Right renal cortex interstitium (tissue), 3 donors: ENCODE data around the gene NKD1. TPM values are rescaled to one million over a fixed set of nuclear protein-coding genes. Genes with fewer than 3 reads are reported as not detected.

Source experiments
- DNase-seq, 3 donors: peaks; one replicate each; pipeline ENCODE4 v3.0.0-alpha.2; 2013; ENCODE audit warnings: low read depth in 3 of 3, low spot score in 2 of 3
- polyA plus RNA-seq, 3 donors: library from polyadenylated mRNA; unstranded; fragments of 120-200 nt; gene quantifications; one replicate each; pipeline ENCODE4 v1.2.1, GENCODE V29; 2013; ENCODE audit not compliant: insufficient read length in 3 of 3

Gene NKD1
- polyA plus RNA-seq, 3 donors = 9.3 to 11.2 (median 10.4) TPM

DNA sequence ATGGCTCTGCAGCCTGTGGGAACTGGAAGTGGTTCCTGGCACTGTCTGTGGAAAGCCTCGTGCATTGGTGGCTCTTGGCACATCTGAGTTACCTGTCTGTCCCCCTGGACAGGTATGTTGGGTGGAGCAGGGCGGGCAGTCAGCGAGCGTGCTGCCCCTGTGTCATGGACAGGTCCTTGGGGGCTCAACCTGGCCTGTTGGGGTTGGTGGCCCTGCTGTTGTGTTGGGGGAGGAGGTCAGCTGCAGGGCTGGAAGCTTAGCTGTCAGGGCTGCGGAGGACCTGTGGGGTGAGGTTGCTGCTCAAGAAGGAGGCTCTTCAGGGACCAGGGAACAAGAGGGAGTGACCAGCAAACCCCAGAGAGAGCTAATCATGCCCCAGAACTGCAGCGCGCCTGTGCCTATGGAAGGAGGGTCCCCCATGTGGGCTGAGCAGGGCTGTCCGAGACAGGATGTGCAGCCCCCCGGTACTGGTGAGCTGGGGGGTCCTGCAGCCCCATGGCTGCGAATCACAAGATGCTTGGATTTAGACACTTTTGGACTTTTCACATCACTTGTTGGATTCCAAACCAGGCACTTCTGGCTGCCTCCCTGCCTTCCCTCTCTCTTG lies 7.2 kb downstream of the NKD1 start:
- DNase-seq = no peak

GRCh38 chr16:50555952-50556673 lies 7.9 kb downstream of the NKD1 start:
- no peak for DNase-seq

DNA sequence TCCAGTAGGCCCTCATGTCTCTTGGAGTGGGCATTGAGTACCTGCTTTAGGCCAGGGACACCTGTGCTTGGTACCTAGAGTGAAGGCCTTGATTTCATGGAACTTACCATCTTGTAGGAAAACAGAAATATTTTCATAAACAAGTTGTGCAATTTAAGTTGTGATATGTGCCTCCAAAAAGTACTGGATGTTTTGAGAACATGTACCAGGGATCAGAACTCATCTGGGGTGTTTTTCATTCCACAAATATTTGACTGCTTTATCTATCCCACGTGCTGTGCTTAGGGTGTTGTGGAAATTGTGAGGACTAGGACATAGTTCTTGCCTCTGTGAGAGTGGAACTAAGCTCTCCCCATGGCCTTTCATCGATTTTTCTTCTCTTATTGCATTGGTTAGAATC lies 8.8 kb downstream of the NKD1 start:
- no peak for DNase-seq

DNA sequence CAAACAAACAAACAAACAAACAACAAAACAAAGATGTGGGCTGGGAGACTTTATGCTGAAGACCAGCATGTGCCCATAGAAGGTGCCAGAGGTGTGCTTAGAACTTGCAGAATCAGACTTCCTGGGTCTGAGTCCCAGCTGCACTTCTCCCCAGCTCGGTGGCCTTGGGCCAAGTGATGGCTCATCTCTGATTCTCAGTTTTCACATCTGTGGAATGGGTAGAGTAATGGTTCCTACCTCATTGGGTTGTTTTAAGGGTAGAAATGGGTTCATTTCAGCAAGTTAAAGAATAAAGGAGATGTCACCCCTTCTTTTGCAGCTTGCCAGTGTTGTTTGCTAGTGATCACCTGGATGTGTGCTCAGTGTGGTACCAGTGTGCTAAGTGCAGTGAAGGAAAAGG lies 10.7 kb downstream of the NKD1 start:
- no peak for DNase-seq

GRCh38 chr16:50559342-50559741 lies 11.1 kb downstream of the NKD1 start:
- no peak for DNase-seq

GRCh38 chr16:50559804-50560514 lies 11.8 kb downstream of the NKD1 start:
- no peak for DNase-seq

- no peak for DNase-seq
Observed at GRCh38 chr16:50560903-50561863, 13.0 kb downstream of the NKD1 start.

- DNase-seq = no peak
Observed at GRCh38 chr16:50562657-50563056, 14.5 kb downstream of the NKD1 start.

- no peak for DNase-seq
Observed at GRCh38 chr16:50563989-50564388, 15.8 kb downstream of the NKD1 start.

DNA sequence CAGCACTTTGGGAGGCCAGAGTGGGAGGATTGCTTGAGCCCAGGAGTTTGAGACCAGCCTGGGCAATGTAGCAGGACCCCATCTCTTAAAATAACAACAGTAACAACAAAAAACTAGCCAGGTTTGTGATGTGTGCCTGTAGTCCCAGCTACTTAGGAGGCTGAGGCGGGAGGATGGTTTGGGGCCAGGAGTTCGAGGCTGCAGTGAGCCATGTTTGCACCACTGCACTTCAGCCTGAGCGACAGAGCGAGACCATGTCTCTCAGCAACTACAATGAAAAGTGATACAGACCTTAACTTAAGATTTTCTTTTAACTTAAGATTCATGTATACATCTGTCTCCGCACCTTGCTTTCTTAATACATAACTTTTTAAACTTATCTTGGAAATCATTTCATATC lies 17.2 kb downstream of the NKD1 start:
- no peak for DNase-seq

- no peak for DNase-seq
Observed at GRCh38 chr16:50566014-50566962, 18.1 kb downstream of the NKD1 start.

- no peak for DNase-seq
Observed at GRCh38 chr16:50567651-50568050, 19.5 kb downstream of the NKD1 start.

DNA sequence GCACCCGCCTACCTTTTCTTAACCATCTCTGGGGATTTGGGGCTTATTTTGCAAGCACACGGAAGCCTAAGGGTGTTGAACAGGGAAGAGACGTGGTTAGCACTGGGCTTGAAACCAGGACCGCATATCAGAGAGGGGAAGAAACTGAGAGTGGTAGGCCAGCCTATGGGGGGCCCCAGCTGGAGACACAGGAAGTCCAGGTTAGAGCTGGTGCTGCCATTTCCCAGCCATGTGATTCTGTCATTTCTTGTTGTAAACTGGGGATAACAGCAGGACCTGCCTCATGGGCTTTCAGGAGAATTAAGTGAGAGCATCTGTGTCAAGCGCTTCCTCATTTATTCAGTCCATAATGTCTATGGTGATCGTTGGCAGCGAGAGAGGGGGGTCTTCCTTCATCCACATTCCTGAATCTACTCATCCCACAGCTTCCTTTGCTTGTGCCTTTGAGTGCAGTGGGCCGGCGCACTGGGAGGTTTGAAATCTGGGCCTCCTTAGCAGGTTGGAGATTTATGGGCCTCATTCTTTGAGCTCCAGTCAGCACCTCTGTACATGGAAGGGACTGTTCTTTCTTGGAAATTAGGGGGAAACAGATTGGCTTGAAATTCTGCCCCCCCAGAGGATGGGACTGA lies 20.1 kb downstream of the NKD1 start:
- no peak for DNase-seq

DNA sequence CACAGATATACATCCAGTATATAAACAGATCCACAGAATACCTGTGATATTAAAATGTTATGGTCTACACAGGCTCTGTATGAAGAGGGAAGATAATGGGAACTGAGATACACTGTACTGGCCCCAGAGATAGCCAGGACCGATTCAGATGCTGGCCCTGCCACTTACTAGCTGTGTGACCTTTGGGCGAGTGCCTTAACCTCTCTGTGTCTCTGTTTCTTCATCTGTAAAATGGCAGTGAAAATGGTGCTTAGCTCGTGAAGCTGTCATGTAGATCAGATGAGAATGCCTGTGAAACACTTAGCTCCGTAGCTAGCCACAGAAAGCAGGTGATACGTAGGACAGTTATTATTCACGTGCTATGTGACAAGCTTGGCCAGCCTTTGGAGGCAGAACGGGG lies 22.2 kb downstream of the NKD1 start:
- no peak for DNase-seq

GRCh38 chr16:50570808-50571598 lies 22.8 kb downstream of the NKD1 start:
- no peak for DNase-seq

DNA sequence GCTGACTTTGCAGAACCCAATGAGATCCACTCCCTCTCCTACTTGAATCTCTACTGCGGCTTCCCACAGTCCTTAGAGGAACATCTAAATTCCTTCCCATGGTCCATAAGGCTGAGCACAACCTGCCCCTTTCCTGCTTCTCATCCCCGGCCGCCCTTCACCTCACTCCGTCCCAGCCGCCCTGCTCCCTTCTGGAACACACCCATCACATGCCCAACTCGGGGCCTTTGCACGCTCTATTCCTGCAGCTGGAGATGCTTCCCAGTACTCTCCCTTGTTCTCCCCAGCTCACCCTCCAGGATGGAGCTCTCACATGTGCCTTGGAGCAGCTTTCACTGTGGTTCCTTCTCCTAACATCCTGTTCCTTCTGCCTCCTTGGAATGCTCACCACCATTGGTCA lies 23.6 kb downstream of the NKD1 start:
- no peak for DNase-seq

DNA sequence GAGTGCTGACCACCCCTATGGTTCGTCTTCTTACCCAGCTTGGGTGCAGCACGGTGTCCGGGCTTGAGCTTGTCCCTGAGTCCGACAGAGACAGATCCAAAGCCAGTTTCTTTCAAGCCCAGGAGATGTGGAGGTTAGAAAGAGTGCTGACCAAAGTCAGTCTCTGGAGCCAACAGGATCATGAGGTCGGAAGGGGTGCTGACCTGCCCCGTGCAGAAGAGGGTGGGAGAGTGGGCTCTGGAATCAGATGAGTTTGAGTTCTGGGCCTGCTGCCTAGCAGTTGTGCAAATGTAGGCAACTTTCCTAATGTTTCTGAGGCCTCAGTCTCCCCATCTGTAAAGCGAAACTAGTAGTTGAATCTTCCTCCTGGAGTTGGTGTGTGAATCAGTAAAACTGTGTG lies 24.5 kb downstream of the NKD1 start:
- no peak for DNase-seq

- DNase-seq = no peak
Observed at GRCh38 chr16:50573279-50573678, 25.1 kb downstream of the NKD1 start.
